ENCODE results near the gene GSC2. TPM values are rescaled to one million over a fixed set of nuclear protein-coding genes. Genes with fewer than 3 reads are reported as not detected.

The GSC2 gene
- total and polyA plus RNA-seq, 12 donors, result not detected

DNA sequence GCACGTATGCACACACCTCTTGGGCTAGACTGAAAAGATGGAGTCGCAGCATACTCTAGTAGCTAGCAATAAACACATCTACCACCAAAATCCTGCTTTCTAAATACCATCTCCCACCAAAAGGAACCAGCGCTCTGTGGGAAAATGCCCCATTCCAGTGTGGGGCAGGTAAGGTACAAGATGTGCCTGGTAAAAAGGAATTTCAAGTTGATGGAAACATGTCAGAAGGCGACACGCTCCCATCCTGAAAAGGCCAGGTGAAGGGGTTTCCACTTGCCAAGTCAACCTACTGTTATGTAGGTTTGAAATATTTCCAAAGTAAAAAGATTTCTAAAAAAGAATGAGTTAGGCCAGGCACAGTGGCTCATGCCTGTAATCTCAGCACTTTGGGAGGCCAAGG is 36.7 kb downstream of the GSC2 start:
- DNase-seq (no peak), ATAC-seq (no peak)
- H3K9me3 ChIP-seq, result no peaks in the 10 kb centered on the region
- intact Hi-C loops (cut with DNase I), result loop anchor here in 1 of 10 donors (5.0 kb wide), 1 partner anchor 49 kb away; no protein-coding TSS in a partner anchor
- no peak overlapping the region for H3K4me3 ChIP-seq
- 98% methylated on average over 5 of the region's 5 CpGs for WGBS, 2 donors
- peaks cover 32 to 78% (median 67%) of the 10 kb centered on the region in 9 donors for H3K4me1 ChIP-seq
- no peak overlapping the region for H3K27ac ChIP-seq
- TF ChIP-seq CTCF (IDR thresholded peaks at IDR 0.05), result no peak
- peaks cover 0 to 8% (median 0%) of the 10 kb centered on the region in 9 donors for H3K36me3 ChIP-seq
- no peaks in the 10 kb centered on the region for H3K27me3 ChIP-seq

DNA sequence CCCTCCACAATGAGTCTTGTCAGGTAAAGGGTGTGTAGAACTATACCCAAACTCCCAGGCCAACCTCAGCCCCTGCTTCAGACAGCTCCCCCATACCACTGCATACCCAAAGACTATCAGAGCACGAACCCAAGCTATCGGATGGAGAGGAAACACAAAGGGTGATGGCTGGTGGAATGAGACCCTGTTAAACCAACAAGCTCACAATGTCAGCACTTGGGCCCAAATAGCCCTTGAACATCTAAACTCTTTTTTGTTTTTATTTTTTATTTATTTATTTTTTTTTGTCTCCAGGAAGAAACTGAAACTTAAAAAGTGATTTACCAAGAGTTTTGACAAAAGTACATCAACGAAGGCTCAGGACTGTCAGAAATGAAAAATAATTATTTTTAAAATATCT is 38.5 kb downstream of the GSC2 start:
- Histone ChIP-seq H3K27me3 (no peaks in the 10 kb centered on the region), H3K36me3 (peaks cover 0 to 6% (median 0%) of the 10 kb centered on the region in 9 donors), H3K27ac (peak overlapping the region in 1 of 10 donors; percentile 78), H3K4me3 (no peak overlapping the region), H3K4me1 (peaks cover 24 to 79% (median 59%) of the 10 kb centered on the region in 9 donors), H3K9me3 (no peaks in the 10 kb centered on the region)
- DNase-seq, result no peak
- no peak for ATAC-seq
- WGBS, 2 donors, result 87 to 97% methylated on average over 3 of the region's 3 CpGs
- intact Hi-C loops (cut with DNase I), result loop anchor here in 1 of 10 donors (5.0 kb wide), 1 partner anchor 51 kb away; no protein-coding TSS in a partner anchor
- TF ChIP-seq CTCF (IDR thresholded peaks at IDR 0.05), result no peak

DNA sequence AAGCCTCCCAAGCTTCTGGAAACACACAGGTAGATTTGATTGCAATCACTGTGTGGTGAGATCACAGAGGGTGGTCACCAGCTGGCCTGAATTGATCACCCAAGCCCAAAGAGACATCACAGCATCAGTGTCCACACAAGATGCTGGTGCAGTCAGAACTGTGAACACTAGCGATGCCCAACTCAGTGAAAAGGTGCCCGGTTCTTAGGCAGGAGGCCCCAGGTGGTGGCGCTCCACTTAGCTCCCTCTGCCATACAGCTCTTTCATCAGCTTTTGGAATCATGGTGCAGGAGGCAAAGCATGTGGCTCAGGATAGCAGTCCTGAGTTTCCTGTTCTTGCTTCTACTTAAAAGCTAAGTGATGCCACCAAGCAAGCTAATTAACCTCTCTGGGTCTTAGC is 39.0 kb downstream of the GSC2 start:
- H3K4me3 ChIP-seq, result no peak overlapping the region
- WGBS, 2 donors, result 87 to 90% methylated on average over 3 of the region's 3 CpGs
- no peak for ATAC-seq
- H3K36me3 ChIP-seq, result peaks cover 0 to 6% (median 0%) of the 10 kb centered on the region in 9 donors
- TF ChIP-seq CTCF (IDR thresholded peaks at IDR 0.05), result no peak
- peak overlapping the region in 1 of 10 donors; percentile 78 for H3K27ac ChIP-seq
- no peak for DNase-seq
- intact Hi-C loops (cut with DNase I), result loop anchor here in 1 of 10 donors (5.0 kb wide), 1 partner anchor 51 kb away; no protein-coding TSS in a partner anchor
- no peaks in the 10 kb centered on the region for H3K27me3 ChIP-seq
- H3K4me1 ChIP-seq, result peaks cover 21 to 79% (median 59%) of the 10 kb centered on the region in 9 donors
- H3K9me3 ChIP-seq, result no peaks in the 10 kb centered on the region

GRCh38 chr22:19110646-19111045 is 39.4 kb downstream of the GSC2 start:
- Histone ChIP-seq H3K36me3 (peaks cover 0 to 5% (median 0%) of the 10 kb centered on the region in 9 donors), H3K27ac (peak overlapping the region in 1 of 10 donors; percentile 78), H3K9me3 (no peaks in the 10 kb centered on the region), H3K4me3 (no peak overlapping the region), H3K27me3 (no peaks in the 10 kb centered on the region), H3K4me1 (peaks cover 21 to 77% (median 59%) of the 10 kb centered on the region in 9 donors)
- ATAC-seq, result no peak
- intact Hi-C loops (cut with DNase I), result loop anchor here in 1 of 10 donors (5.0 kb wide), 1 partner anchor 52 kb away; no protein-coding TSS in a partner anchor
- TF ChIP-seq CTCF (IDR thresholded peaks at IDR 0.05), result no peak
- DNase-seq, result no peak
